Left ventricle myocardium superior (tissue), 1 donor: ENCODE data around the gene VCAN. TPM values are rescaled to one million over a fixed set of nuclear protein-coding genes. Genes with fewer than 3 reads are reported as not detected.
"Not testable (repeated sequence)": the region's sequence is repeated elsewhere in the genome, so short reads cannot be mapped to it uniquely, and the experiment has no call there.

Source experiments
- ATAC-seq: fragments of 200-7000 bp; cut with Tn5 transposase; one replicate; pipeline ENCODE4 v1.9.1; 2020; ENCODE audit warnings: mild to moderate bottlenecking, moderate library complexity
- DNase-seq: peaks from one replicate; pipeline ENCODE4 v3.0.0-alpha.2; 2020
- intact Hi-C: fragments of 100-400 bp; cut with micrococcal nuclease; formaldehyde crosslinking; loops from one replicate; pipeline ENCODE4 v1.11.0; 2022
- long read RNA-seq: library from polyadenylated mRNA; unstranded; transcript quantifications from one replicate; pipeline ENCODE4 v2.0.0, GENCODE V29; 2021
- total RNA-seq: library from RNA; stranded (reverse); fragmentation: NEBNext Ultra II Directional; extraction: Animal tissue kit (Norgen Biotek cat#: 25700); gene quantifications from one replicate; pipeline ENCODE4 v1.2.1, GENCODE V29; 2021
- donor health status: DM: no; HTN: yes; CAD: no; lungs with severe emphysema.

The VCAN gene
- total RNA-seq: 16.9 TPM
- long read RNA-seq, full-length matches to known transcripts: 5 of 8 reads
- long read RNA-seq, partial matches to known transcripts: 1 of 8 reads
- long read RNA-seq, other reads (novel, unspliced or antisense): 2 of 8 reads

GRCh38 chr5:83471405-83472212 is at the start of gene VCAN:
VCAN (plus strand) TSS chr5:83471744; CDS start chr5:83483519, 11,775 bp downstream.
- peak; percentile 47 for ATAC-seq
- intact Hi-C loops: no loop called here
- peak; percentile 77 for DNase-seq

- no peak for DNase-seq
- intact Hi-C loops: no loop called here
- no peak for ATAC-seq
Observed at GRCh38 chr5:83422284-83422683, 49.3 kb upstream of the VCAN start.

- ATAC-seq: no peak
- no peak for DNase-seq
- intact Hi-C loops: no loop called here
Observed at GRCh38 chr5:83426855-83427254, 44.7 kb upstream of the VCAN start.

- intact Hi-C loops: no loop called here
- no peak for ATAC-seq
Observed at GRCh38 chr5:83428126-83428525, 43.4 kb upstream of the VCAN start.

DNA sequence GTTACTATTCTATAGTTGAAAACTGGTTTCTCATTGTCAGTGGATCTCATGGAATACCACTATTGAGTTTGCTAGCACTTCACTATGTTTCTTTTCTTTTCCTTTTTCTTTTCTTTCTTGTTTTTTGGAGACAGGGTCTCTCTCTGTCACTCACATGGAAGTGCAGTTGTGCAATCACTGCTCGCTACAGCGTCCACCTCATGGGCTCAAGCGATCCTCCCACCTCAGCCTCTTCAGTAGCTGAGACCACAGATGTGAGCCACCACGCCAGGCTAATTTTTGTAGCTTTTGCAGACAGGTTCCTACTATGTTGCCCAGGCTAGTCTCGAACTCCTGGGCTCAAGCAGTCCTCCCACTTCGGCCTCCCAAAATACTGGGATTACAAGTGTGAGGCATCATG is 42.7 kb upstream of the VCAN start:
- ATAC-seq (no peak), DNase-seq (no peak)
- intact Hi-C loops: no loop called here

More at GRCh38 chr5:83428126-83428525, 43.4 kb upstream of the VCAN start:
- no peak for DNase-seq

- intact Hi-C loops: no loop called here
- ATAC-seq: peak; percentile 84
- peak; percentile 30 for DNase-seq
Observed at GRCh38 chr5:83430130-83431010, 41.2 kb upstream of the VCAN start.

DNA sequence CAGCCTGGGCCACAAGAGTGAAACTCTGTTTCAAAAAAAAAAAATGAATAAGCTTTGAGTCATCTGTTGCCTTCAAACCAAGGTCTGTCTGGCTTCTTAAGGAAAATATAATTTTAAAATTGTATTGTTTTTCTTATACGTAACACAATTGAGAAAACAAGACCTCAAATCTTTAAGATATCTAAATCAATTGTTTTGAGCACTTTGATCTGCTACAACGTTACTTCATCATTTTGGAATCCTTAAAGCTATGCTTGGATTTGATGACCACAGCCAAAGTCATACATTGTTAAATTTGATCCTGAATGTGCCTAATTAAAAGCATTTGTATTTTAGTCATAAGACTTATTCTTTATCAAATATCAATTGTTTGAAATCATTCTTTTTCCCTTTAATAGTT is 37.7 kb upstream of the VCAN start:
- intact Hi-C loops: no loop called here
- ATAC-seq (no peak), DNase-seq (no peak)

GRCh38 chr5:83434946-83435345 is 36.6 kb upstream of the VCAN start:
- intact Hi-C loops: no loop called here
- DNase-seq (no peak), ATAC-seq (peak; percentile 58)

DNA sequence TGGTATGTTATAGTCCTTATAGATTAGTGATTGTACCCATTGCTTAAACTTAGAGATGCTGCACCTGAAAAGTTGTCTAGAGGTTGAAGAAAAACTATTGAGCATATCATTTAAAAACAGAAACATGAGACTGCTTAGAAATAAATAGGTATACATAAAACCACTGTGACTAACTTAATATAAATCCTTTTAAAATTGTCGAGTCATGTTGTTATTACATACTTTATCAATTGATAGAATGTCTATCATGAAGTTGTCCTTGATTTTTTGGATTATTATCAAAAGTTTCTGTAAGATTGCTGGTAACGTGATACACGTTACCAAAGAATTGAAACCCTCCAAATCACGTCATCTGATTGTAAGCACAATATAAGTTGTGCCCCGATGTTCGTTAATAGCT is 35.3 kb upstream of the VCAN start:
- DNase-seq (no peak), ATAC-seq (no peak)
- intact Hi-C loops: no loop called here

DNA sequence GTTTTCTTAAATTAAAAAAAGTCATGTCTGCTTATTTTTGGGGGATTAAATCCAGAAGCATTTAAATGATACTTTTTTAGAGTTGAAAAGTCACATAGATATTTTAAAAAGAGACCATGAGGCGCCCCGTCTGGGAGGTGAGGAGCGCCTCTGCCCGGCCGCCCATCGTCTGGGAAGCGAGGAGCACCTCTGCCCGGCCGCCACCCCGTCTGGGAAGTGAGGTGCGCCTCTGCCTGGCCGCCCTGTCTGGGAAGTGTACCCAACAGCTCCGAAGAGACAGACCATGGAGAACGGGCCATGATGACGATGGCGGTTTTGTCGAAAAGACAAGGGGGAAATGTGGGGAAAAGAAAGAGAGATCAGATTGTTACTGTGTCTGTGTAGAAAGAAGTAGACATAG is 33.8 kb upstream of the VCAN start:
- intact Hi-C loops, DNase-seq, ATAC-seq: not testable (repeated sequence)

DNA sequence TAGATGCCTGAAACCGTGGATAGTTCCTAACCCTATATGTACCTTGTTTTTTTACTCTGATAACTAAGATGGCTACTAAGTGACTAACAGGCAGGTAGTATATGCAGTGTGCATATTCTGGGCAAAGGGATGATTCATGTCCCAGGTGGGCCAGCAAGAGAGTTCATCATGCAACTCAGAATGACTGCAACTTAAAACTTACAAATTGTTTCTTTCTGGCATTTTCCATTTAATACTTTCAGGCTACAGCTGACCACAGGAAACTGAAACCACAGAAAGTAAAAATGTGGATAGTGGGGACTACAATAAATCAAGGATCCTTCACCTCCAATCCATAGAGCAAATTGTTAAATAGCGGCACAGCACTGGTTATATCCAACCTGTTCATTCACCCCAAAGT is 30.7 kb upstream of the VCAN start:
- ATAC-seq: no peak
- DNase-seq: no peak
- intact Hi-C loops: no loop called here

GRCh38 chr5:83441747-83442146 is 29.8 kb upstream of the VCAN start:
- ATAC-seq: no peak
- DNase-seq: no peak
- intact Hi-C loops: no loop called here

- no peak for DNase-seq
- ATAC-seq: no peak
- intact Hi-C loops: no loop called here
Observed at GRCh38 chr5:83443534-83443933, 28.0 kb upstream of the VCAN start.

DNA sequence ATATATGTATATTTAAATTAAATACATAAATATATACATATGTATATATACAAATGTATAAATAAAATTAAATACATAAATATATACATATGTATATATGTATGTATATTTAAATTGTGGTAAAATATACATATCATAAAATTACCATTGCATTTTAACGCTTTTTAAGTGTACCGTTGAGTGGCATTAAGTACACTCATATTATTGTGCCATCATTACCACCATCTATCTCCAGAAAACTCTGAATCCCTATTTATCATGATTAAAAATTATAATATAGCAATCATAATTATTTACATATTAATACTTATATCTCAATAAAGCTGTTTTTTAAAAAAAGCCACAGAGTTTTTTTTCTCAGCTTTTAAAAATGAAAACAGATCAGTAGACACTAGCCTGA is 27.1 kb upstream of the VCAN start:
- intact Hi-C loops: no loop called here
- no peak for ATAC-seq
- no peak for DNase-seq

DNA sequence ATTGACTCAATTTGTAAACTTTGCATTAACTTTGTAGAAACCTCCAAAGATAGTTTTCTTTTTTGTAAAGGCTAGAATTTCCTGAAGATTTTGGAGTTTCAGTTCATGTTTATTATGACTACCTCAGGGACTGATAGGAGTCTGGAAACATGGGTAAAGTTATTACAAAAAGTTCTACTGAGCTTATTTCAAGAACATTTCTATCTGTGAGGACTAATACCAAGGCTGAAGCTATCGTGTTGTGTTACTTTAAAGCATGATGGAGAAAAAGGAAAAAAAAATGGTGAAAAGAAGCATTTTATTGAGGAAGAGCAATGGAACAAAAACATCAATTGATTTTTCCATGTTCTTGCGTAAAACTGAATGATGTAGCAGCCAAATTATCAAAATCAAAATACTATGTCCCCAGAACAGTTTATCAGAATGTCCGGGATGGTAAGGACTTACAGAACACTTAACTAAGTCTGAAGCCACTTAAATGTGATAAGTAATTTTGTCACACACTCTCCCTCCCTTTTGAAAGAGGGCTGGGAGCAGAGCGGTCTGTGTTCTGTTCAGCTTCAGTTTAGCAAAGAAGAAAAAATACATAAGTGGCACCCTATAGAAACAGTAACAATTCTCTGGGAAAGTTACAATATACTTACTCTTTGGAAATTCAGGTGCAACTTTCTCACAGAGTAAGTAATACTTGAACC is 25.1 kb upstream of the VCAN start:
- ATAC-seq (peak; percentile 73), DNase-seq (no peak)
- intact Hi-C loops: no loop called here

DNA sequence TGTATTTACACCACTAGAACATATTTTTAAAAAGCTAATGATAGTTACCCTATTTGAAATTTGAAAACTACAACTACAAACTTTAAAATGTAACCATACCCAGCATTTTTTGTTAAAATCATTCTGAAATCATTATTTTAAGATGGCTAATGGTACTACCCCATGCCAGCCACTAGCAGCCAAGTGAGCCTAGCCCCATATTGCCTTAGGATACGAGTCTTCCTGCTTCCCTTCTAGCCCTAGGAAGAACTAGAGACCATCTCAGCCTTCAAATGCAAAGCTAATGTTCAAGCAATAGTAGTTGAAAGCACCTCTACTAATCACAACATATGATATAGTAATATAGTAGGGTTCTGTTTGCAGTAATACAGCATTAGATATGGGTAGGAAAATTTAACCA is 24.0 kb upstream of the VCAN start:
- ATAC-seq (no peak), DNase-seq (no peak)
- intact Hi-C loops: no loop called here

GRCh38 chr5:83450183-83450966 is 21.2 kb upstream of the VCAN start:
- DNase-seq (no peak), ATAC-seq (peak; percentile 50)
- intact Hi-C loops: no loop called here

- no peak for ATAC-seq
- DNase-seq: no peak
- intact Hi-C loops: no loop called here
Observed at GRCh38 chr5:83450967-83451248, 20.6 kb upstream of the VCAN start.

DNA sequence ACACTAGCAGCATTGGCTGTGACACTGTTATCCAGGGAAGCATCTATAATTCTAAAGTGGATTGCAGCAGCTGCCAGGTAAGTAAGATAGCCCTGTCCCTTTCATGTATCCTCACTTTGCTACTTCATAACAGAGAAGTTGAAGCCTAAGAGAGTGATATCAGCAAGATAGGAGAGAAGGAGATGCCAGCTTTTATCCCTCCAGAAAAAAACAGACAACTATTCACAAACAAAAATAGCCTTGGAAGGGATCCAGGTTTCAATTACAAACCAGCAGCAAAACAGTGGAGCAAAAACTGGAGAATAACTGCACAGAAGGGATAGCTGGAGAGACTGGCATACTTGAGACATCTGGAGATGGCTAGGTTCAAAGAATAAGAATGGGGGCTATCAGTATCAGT is 19.6 kb upstream of the VCAN start:
- intact Hi-C loops: no loop called here
- DNase-seq (no peak), ATAC-seq (no peak)
